Astrocyte (in vitro differentiated cells and primary cell): Measurements from ENCODE around the gene RIPOR2. TPM values are rescaled to one million over a fixed set of nuclear protein-coding genes. Genes with fewer than 3 reads are reported as not detected.

Experiments used
- DNase-seq: peaks from one replicate; pipeline ENCODE4 v3.0.0-alpha.2; 2010; ENCODE audit warnings: low read depth
- FAIRE-seq: peaks from 2 replicates; lab custom pipeline; 2011; peaks lifted over from hg19 to GRCh38; lab: Jason Lieb, UNC
- H2AFZ ChIP-seq: 2 replicates; pipeline ENCODE4 v1.6.0; 2012; ENCODE audit warnings: low read depth, low read length, inconsistent platforms
- H3K27ac ChIP-seq: 2 replicates; pipeline ENCODE4 v1.5.1; 2011; ENCODE audit warnings: low read depth, low read length, inconsistent platforms
- H3K27me3 ChIP-seq: 2 replicates; pipeline ENCODE4 v1.6.0; 2011; ENCODE audit warnings: low read length, inconsistent platforms; ENCODE audit not compliant: insufficient read depth
- H3K36me3 ChIP-seq: 2 replicates; pipeline ENCODE4 v1.5.1; 2011; ENCODE audit warnings: low read length, inconsistent platforms; ENCODE audit not compliant: insufficient read depth
- H3K4me1 ChIP-seq: 2 replicates; pipeline ENCODE4 v1.5.1; 2011; ENCODE audit warnings: low read length, inconsistent platforms; ENCODE audit not compliant: insufficient read depth
- H3K4me2 ChIP-seq: 2 replicates; pipeline ENCODE4 v1.6.0; 2012; ENCODE audit warnings: low read length, inconsistent platforms
- H3K4me3 ChIP-seq: 2 replicates; pipeline ENCODE4 v1.5.1; 2011; ENCODE audit warnings: low read depth, mild to moderate bottlenecking, low read length, inconsistent platforms; ENCODE audit not compliant: insufficient read depth
- H3K79me2 ChIP-seq: 2 replicates; pipeline ENCODE4 v1.6.0; 2012; ENCODE audit warnings: mild to moderate bottlenecking, low read length, inconsistent platforms; ENCODE audit not compliant: insufficient read depth
- H3K9ac ChIP-seq: 2 replicates; pipeline ENCODE4 v1.6.0; 2012; ENCODE audit warnings: mild to moderate bottlenecking, low read length, inconsistent platforms
- H3K9me3 ChIP-seq: 2 replicates; pipeline ENCODE4 v1.5.1; 2012; ENCODE audit warnings: low read depth, mild to moderate bottlenecking, low read length, inconsistent platforms; ENCODE audit not compliant: insufficient read depth
- H4K20me1 ChIP-seq: 2 replicates; pipeline ENCODE4 v1.6.0; 2012; ENCODE audit warnings: low read length, inconsistent platforms; ENCODE audit not compliant: insufficient read depth
- H3K27ac Mint-ChIP-seq: one replicate; pipeline ENCODE4 v1.8.0; 2021; ENCODE audit warnings: mild to moderate bottlenecking, mixed read lengths; ENCODE audit not compliant: unreplicated experiment
- H3K27me3 Mint-ChIP-seq: one replicate; pipeline ENCODE4 v1.8.0; 2021; ENCODE audit warnings: low read depth, mixed read lengths; ENCODE audit not compliant: unreplicated experiment
- H3K36me3 Mint-ChIP-seq: one replicate; pipeline ENCODE4 v1.8.0; 2021; ENCODE audit warnings: low read depth, mixed read lengths; ENCODE audit not compliant: unreplicated experiment
- H3K4me1 Mint-ChIP-seq: one replicate; pipeline ENCODE4 v1.8.0; 2021; ENCODE audit warnings: low read depth, mixed read lengths; ENCODE audit not compliant: unreplicated experiment
- H3K4me3 Mint-ChIP-seq: one replicate; pipeline ENCODE4 v1.8.0; 2021; ENCODE audit warnings: mild to moderate bottlenecking, moderate library complexity, mixed read lengths; ENCODE audit not compliant: unreplicated experiment
- H3K9me3 Mint-ChIP-seq: one replicate; pipeline ENCODE4 v1.8.0; 2021; ENCODE audit warnings: mild to moderate bottlenecking, mixed read lengths; ENCODE audit not compliant: unreplicated experiment
- CTCF ChIP-seq: IDR thresholded peaks from 2 replicates; pipeline ENCODE4 v1.5.1; 2011; ENCODE audit warnings: low read depth, mild to moderate bottlenecking, inconsistent platforms, low read length, moderate library complexity; ENCODE audit not compliant: insufficient read depth
- EZH2 ChIP-seq: IDR thresholded peaks from 2 replicates; pipeline ENCODE4 v1.6.1; 2012; ENCODE audit warnings: mild to moderate bottlenecking, low read length, inconsistent platforms; ENCODE audit not compliant: insufficient read depth
- total RNA-seq: library from RNA; stranded (reverse); gene quantifications from 2 replicates; pipeline ENCODE4 v1.2.1, GENCODE V29; 2021

RIPOR2 gene
- total RNA-seq, 1 donor from 2014 or later: 0.95 TPM

- H3K4me2 ChIP-seq: peak overlapping the region; percentile 99
- H3K4me1 ChIP-seq: peaks cover 6% of the 10 kb centered on the region
- no peak overlapping the region for H2AFZ ChIP-seq
- DNase-seq: no peak
- Mint-ChIP-seq H3K27me3 (peaks cover 53% of the 10 kb centered on the region), H3K9me3 (peaks cover 2% of the 10 kb centered on the region), H3K4me3 (peak overlapping the region; percentile 89), H3K36me3 (no peaks in the 10 kb centered on the region), H3K4me1 (peaks cover 3% of the 10 kb centered on the region), H3K27ac (no peak overlapping the region)
- no peaks in the 10 kb centered on the region for H3K9me3 ChIP-seq
- TF ChIP-seq EZH2: no peak
- no peak for TF ChIP-seq CTCF
- H3K9ac ChIP-seq: peak overlapping the region; percentile 73
- H3K4me3 ChIP-seq: peak overlapping the region; percentile 72
- no peaks in the 10 kb centered on the region for H3K36me3 ChIP-seq
- no peak overlapping the region for H3K27ac ChIP-seq
- peaks cover 8% of the 10 kb centered on the region for H3K27me3 ChIP-seq
- no peaks in the 10 kb centered on the region for H3K79me2 ChIP-seq
- FAIRE-seq: no peak
- no peaks in the 10 kb centered on the region for H4K20me1 ChIP-seq
Observed at GRCh38 chr6:24911796-24912382, 23.9 kb downstream of the RIPOR2 start.

- H3K9me3 Mint-ChIP-seq: peaks cover 2% of the 10 kb centered on the region
- peak; percentile 47 for DNase-seq
- H3K27me3 ChIP-seq: peaks cover 8% of the 10 kb centered on the region
- H4K20me1 ChIP-seq: no peaks in the 10 kb centered on the region
- peak; percentile 75 for TF ChIP-seq EZH2
- TF ChIP-seq CTCF: no peak
- peak overlapping the region; percentile 96 for H2AFZ ChIP-seq
- H3K36me3 Mint-ChIP-seq: no peaks in the 10 kb centered on the region
- H3K4me2 ChIP-seq: peak overlapping the region; percentile 99
- H3K27me3 Mint-ChIP-seq: peaks cover 51% of the 10 kb centered on the region
- no peak for FAIRE-seq
- H3K27ac Mint-ChIP-seq: peak overlapping the region; percentile 60
- peaks cover 6% of the 10 kb centered on the region for H3K4me1 ChIP-seq
- peaks cover 3% of the 10 kb centered on the region for H3K4me1 Mint-ChIP-seq
- H3K36me3 ChIP-seq: no peaks in the 10 kb centered on the region
- peak overlapping the region; percentile 73 for H3K9ac ChIP-seq
- H3K79me2 ChIP-seq: no peaks in the 10 kb centered on the region
- H3K4me3 ChIP-seq: peak overlapping the region; percentile 72
- H3K9me3 ChIP-seq: no peaks in the 10 kb centered on the region
- no peak overlapping the region for H3K27ac ChIP-seq
- H3K4me3 Mint-ChIP-seq: peak overlapping the region; percentile 89
Observed at GRCh38 chr6:24910961-24911725, 24.6 kb downstream of the RIPOR2 start.
